CD14-positive monocyte (primary cell): ENCODE results near the gene NASP. TPM values are rescaled to one million over a fixed set of nuclear protein-coding genes. Genes with fewer than 3 reads are reported as not detected.
A peak's percentile ranks its signal among the peaks of the same experiment; 100 is the strongest.

Experiments
- DNase-seq, 3 donors: peaks; one replicate each; pipeline ENCODE4 v3.0.0-alpha.2; 2011 to 2022
- H2AFZ ChIP-seq: 2 replicates; pipeline ENCODE4 v1.6.0; 2012; ENCODE audit warnings: mild to moderate bottlenecking, low read depth, low read length, inconsistent platforms; ENCODE audit not compliant: insufficient read depth, poor library complexity, severe bottlenecking
- H3K27ac ChIP-seq, 2 donors: 1 replicate in 1 of 2; 2 replicates in 1 of 2; pipeline ENCODE4 v1.5.1; 2012 to 2013; ENCODE audit warnings: low read length in 2 of 2, control low read depth in 1 of 2, inconsistent platforms in 1 of 2, low read depth in 1 of 2, mild to moderate bottlenecking in 1 of 2
- H3K27me3 ChIP-seq, 2 donors: one replicate each; pipeline versions ENCODE4 v1.6.0 to v1.6.1; 2011 to 2013; ENCODE audit warnings: low read length in 2 of 2; ENCODE audit not compliant: control insufficient read depth in 2 of 2, insufficient read depth in 2 of 2
- H3K36me3 ChIP-seq, 2 donors: replicated peaks in 1 of 2; 1 replicate in 1 of 2; 2 replicates in 1 of 2; pipeline versions ENCODE4 v1.5.1 to v1.6.1; 2012 to 2013; ENCODE audit warnings: low read length in 2 of 2, control low read depth in 1 of 2, inconsistent platforms in 1 of 2, mild to moderate bottlenecking in 1 of 2; ENCODE audit not compliant: insufficient read depth in 2 of 2, control insufficient read depth in 1 of 2
- H3K4me1 ChIP-seq, 2 donors: 1 replicate in 1 of 2; 2 replicates in 1 of 2; pipeline versions ENCODE4 v1.5.1 to v1.6.1; 2012 to 2013; ENCODE audit warnings: low read length in 2 of 2, control low read depth in 1 of 2, inconsistent platforms in 1 of 2, mild to moderate bottlenecking in 1 of 2, moderate library complexity in 1 of 2; ENCODE audit not compliant: insufficient read depth in 2 of 2, control insufficient read depth in 1 of 2
- H3K4me2 ChIP-seq: replicated peaks from 2 replicates; pipeline ENCODE3; 2012; ENCODE audit warnings: low read length, moderate library complexity, mild to moderate bottlenecking; ENCODE audit not compliant: poor library complexity, severe bottlenecking; ENCODE audit errors: extremely low read depth
- H3K4me3 ChIP-seq, 3 experiments: fragments of 200-600 bp in 1 of 3; sonication (generic) in 1 of 3; replicated peaks in 1 of 3; 1 replicate in 2 of 3; 2 replicates in 1 of 3; pipeline ENCODE4 v1.5.1; 2011 to 2013; ENCODE audit warnings: low read length in 3 of 3, mild to moderate bottlenecking in 3 of 3, control low read depth in 2 of 3, low read depth in 2 of 3, inconsistent platforms in 1 of 3, moderate library complexity in 1 of 3
- H3K79me2 ChIP-seq: 2 replicates; pipeline ENCODE4 v1.6.0; 2012; ENCODE audit warnings: mild to moderate bottlenecking, control low read depth, inconsistent platforms, low read length, moderate library complexity; ENCODE audit not compliant: insufficient read depth
- H3K9ac ChIP-seq: 2 replicates; pipeline ENCODE4 v1.6.0; 2017; ENCODE audit warnings: low read length, mild to moderate bottlenecking; ENCODE audit not compliant: insufficient read depth, poor library complexity, severe bottlenecking
- H3K9me3 ChIP-seq, 2 donors: replicated peaks in 1 of 2; 1 replicate in 1 of 2; 2 replicates in 1 of 2; pipeline versions ENCODE4 v1.5.1 to v1.6.1; 2012 to 2013; ENCODE audit warnings: low read length in 2 of 2, control low read depth in 1 of 2; ENCODE audit not compliant: control insufficient read depth in 1 of 2, insufficient read depth in 1 of 2
- H4K20me1 ChIP-seq: 2 replicates; pipeline ENCODE4 v1.6.0; 2012; ENCODE audit warnings: mild to moderate bottlenecking, low read length, control low read depth, moderate library complexity; ENCODE audit not compliant: insufficient read depth
- H3K27ac Mint-ChIP-seq, 7 donors: one replicate each; pipeline ENCODE4 v1.8.0; 2020; ENCODE audit warnings: mild to moderate bottlenecking in 7 of 7, mixed read lengths in 7 of 7, moderate library complexity in 6 of 7, inconsistent platforms in 2 of 7
- H3K27me3 Mint-ChIP-seq, 3 donors: one replicate each; pipeline ENCODE4 v1.8.0; 2021 to 2022; ENCODE audit warnings: low read depth in 3 of 3, mild to moderate bottlenecking in 3 of 3, mixed read lengths in 3 of 3, moderate library complexity in 3 of 3, inconsistent platforms in 1 of 3
- H3K36me3 Mint-ChIP-seq, 2 donors: one replicate each; pipeline ENCODE4 v1.8.0; 2020; ENCODE audit warnings: mixed read lengths in 2 of 2, inconsistent platforms in 1 of 2, mild to moderate bottlenecking in 1 of 2
- H3K4me1 Mint-ChIP-seq: one replicate; pipeline ENCODE4 v1.8.0; 2020; ENCODE audit warnings: mild to moderate bottlenecking, mixed read lengths
- H3K4me3 Mint-ChIP-seq, 2 donors: one replicate each; pipeline ENCODE4 v1.8.0; 2020; ENCODE audit warnings: mild to moderate bottlenecking in 2 of 2, mixed read lengths in 2 of 2, moderate library complexity in 1 of 2
- H3K9me3 Mint-ChIP-seq, 7 donors: one replicate each; pipeline ENCODE4 v1.8.0; 2020 to 2022; ENCODE audit warnings: mixed read lengths in 7 of 7, mild to moderate bottlenecking in 6 of 7, moderate library complexity in 6 of 7, inconsistent platforms in 2 of 7
- CTCF ChIP-seq: fragments of 200-600 bp; IDR thresholded peaks from one replicate; pipeline ENCODE4 v1.8.0; 2022; ENCODE audit warnings: antibody characterized with exemption, mild to moderate bottlenecking
- WGBS: methylation state at CpG from one replicate; pipeline ENCODE4 v1.1.5; 2013; ENCODE audit warnings: missing lambda C conversion rate; ENCODE audit not compliant: insufficient coverage; 5-methylcytosine and 5-hydroxymethylcytosine counted together
- intact Hi-C, 2 donors: fragments of 100-400 bp; cut with micrococcal nuclease; formaldehyde crosslinking; loops; one replicate each; pipeline versions ENCODE4 v1.15.0 to v1.15.1; 2023
- polyA plus RNA-seq, 3 donors: library from polyadenylated mRNA; depleted of rRNA in 1 of 3; unstranded in 2 of 3; stranded (reverse) in 1 of 3; fragments of 300-500 nt in 2 of 3; fragments of >200 nt in 1 of 3; fragmentation: Illumina TruSeq in 2 of 3; gene quantifications; 1 replicate in 2 of 3; 2 replicates in 1 of 3; pipeline ENCODE4 v1.2.3, GENCODE V29; 2012 to 2021

NASP gene
- polyA plus RNA-seq, 3 donors: 24.4 to 44.6 (median 27.5) TPM

GRCh38 chr1:45656573-45657226 lies 72.9 kb downstream of the NASP start:
- no peak overlapping the region for H3K4me3 Mint-ChIP-seq
- H3K4me1 ChIP-seq: no peaks in the 10 kb centered on the region
- peaks cover 94 to 98% of the 10 kb centered on the region in 2 donors for H3K36me3 ChIP-seq
- intact Hi-C loops: no loop called here
- DNase-seq: no peak
- no peaks in the 10 kb centered on the region for H3K9me3 ChIP-seq
- H3K27me3 Mint-ChIP-seq: no peaks in the 10 kb centered on the region
- no peak overlapping the region for H3K27ac ChIP-seq
- no peak overlapping the region for H2AFZ ChIP-seq
- H3K4me2 ChIP-seq: no peak overlapping the region
- H3K9me3 Mint-ChIP-seq: no peaks in the 10 kb centered on the region
- no CpG with 5 or more reads among the region's 3 CpGs for WGBS
- no peaks in the 10 kb centered on the region for H3K27me3 ChIP-seq
- H3K4me3 ChIP-seq: no peak overlapping the region
- no peak overlapping the region for H3K9ac ChIP-seq
- no peak for TF ChIP-seq CTCF
- peaks cover 93% of the 10 kb centered on the region for H4K20me1 ChIP-seq
- H3K4me1 Mint-ChIP-seq: no peaks in the 10 kb centered on the region
- peaks cover 75 to 88% of the 10 kb centered on the region in 2 donors for H3K36me3 Mint-ChIP-seq
- H3K79me2 ChIP-seq: peaks cover 67% of the 10 kb centered on the region
- peak overlapping the region in 2 of 7 donors; percentile 30 to 56 for H3K27ac Mint-ChIP-seq

DNA sequence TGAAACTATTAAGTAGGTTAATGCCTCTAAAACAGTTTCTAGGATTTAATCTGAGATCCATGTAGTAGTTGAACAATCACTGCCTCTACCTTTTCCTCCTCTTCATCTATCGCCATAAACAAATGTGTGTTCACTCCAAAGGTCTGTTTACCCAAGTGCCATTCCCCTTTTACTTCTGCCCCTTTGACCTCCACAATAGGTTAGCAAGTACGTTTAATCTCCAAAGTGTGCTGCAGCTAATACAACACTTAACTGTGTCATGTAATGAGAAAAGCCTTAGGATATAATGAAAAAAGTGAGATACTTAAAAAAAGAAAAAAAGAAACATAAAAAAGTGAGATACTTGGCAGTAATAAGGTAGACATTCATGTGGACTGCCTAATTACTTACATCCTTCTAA lies 74.3 kb downstream of the NASP start:
- Mint-ChIP-seq H3K9me3 (no peaks in the 10 kb centered on the region), H3K27me3 (no peaks in the 10 kb centered on the region), H3K4me1 (no peaks in the 10 kb centered on the region), H3K27ac (no peak overlapping the region), H3K36me3 (peaks cover 66 to 77% of the 10 kb centered on the region in 2 donors), H3K4me3 (no peak overlapping the region)
- Histone ChIP-seq H3K79me2 (peaks cover 71% of the 10 kb centered on the region), H4K20me1 (peaks cover 93% of the 10 kb centered on the region), H3K9me3 (no peaks in the 10 kb centered on the region), H3K4me2 (no peak overlapping the region), H2AFZ (no peak overlapping the region), H3K27me3 (no peaks in the 10 kb centered on the region), H3K4me1 (no peaks in the 10 kb centered on the region), H3K9ac (no peak overlapping the region), H3K4me3 (no peak overlapping the region), H3K36me3 (peaks cover 80 to 86% of the 10 kb centered on the region in 2 donors), H3K27ac (no peak overlapping the region)
- intact Hi-C loops: no loop called here
- no CpG with 5 or more reads among the region's 2 CpGs for WGBS
- no peak for DNase-seq
- TF ChIP-seq CTCF: no peak
